GM21825 (cell line): ENCODE measurements around the gene RUNX2.
A peak's percentile ranks its signal among the peaks of the same experiment; 100 is the strongest.

ENCODE experiments used
- ATAC-seq: cut with Tn5 transposase; IDR thresholded peaks from one replicate; pipeline ENCODE4 v1.9.1; 2021; ENCODE audit warnings: mild to moderate bottlenecking, moderate library complexity; ENCODE audit not compliant: unreplicated experiment

Gene RUNX2

DNA sequence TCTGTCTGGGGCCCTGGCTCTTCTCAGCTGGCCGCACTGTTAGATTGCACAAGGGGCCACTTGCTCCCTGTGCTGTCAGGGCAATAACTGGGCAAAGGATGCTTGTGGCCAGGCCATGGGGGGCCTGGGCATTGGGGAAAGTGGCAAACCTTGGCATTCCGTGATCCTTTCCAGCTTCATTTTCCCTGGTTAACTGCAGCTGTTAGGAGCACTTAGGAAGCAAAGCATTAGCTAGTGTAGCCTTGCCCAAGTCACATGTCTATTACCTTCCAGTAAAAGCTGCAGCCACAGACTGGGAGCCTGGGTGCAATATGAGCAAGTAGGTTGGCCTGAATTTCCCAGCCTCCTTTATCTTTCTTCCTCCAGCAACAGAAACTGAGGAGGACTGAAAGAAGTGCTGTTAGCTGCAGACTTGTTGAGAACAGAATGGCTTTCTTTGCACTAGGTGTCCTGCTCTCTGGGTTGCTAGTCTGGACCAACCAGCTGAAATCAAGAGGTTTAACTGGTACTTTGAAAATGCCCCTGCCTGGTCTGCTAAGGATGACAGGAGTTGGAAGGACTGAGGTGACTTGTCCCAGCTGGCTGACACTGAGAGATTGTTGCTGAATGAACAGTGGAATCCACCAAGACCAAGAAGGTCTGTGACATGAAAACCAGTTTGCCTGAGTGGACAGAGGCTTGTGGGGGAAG, 361.9 kb downstream of the RUNX2 start:
- ATAC-seq = no peak

DNA sequence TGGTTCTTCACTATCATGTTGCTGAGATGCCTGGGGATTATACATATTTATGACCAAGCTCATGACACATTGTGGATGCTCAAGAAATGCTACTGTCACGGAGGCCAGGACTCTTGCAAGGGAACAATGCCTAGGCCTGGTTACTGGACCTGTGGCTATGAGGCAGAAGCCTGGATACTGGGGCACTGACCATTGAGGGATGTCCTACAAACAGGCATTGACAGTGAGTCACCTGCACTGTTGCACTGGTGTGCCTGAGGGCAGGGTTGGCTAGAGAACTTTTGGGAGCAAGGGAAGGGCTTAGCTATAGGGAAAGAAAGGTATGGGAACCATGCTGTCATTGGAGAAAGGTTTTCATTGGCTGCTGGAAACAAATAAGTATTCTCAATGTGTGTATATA, 362.7 kb downstream of the RUNX2 start:
- no peak for ATAC-seq

DNA sequence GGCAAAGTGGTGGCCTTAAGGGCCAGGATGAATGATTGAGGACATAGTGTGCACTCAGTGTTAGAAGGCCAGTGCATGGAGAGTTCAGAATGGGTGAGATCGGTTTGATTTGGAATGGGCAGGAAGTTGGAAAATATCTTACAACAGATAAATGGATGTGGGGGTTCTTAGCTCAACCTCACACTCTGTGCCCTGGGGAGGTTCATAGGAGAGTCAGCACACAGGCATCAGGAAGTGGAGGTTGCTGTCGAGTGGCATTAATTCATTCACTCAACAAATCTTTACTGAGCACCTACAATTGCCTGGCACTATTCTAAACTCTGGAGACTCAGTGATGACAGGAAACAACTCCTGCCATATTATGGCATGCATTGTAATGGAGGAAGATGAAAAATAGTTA, 363.3 kb downstream of the RUNX2 start:
- no peak for ATAC-seq

DNA sequence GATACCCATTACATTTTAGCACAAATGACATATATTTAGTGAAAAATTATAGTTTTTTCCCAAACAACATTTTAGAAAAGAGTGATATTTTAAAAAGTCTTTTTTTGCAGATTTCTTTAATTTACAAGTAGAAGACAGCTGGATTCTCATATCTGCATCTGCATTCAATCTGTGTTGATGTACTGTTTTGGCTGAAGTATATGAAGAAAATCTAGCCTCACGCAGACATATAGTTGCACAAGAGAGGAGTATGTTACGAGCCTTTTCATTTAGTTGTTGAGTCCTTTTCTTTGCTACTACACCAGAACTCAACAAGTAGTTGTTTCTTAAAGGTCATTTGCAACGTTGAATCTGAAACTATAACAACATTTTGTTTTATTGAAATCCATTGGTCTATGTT, 363.9 kb downstream of the RUNX2 start:
- ATAC-seq = no peak

DNA sequence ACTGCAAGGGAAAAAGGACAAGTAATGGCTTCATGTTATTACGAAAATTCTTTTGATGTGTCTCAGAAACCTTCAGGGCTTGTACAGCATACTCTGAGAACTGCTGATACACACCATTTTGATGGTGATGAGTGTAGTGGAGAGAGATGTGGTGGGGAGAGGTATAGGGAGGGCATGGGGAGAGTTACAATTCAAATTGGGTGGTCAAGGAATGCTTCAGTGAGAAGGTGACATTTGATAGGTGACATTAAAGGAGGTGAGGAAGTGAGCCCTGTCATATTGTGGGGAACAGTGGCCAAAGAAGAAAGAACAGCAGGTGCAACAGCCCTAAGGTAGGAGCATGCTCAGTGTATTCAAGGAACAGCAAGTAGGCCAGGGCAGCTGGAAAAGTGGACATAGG, 368.6 kb downstream of the RUNX2 start:
- no peak for ATAC-seq

DNA sequence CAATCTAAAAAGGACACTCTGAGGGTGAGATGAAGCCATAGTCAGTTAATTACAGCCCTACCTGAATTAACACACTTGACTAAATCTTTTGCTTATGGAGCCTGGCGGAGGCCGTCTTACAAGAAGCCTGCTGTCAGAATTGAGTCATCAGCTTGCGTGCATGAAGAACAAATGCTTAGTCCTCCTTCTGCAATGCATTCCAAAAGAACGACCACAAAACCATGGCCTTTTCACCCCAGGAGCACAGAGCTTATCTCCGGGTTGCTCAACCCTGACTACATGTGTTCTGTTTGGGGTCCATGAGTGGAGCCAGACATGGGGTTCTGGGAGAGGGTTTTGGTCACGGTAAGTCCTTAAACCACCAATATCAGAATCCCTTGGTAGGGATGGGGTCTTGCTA, 369.5 kb downstream of the RUNX2 start:
- ATAC-seq = no peak

DNA sequence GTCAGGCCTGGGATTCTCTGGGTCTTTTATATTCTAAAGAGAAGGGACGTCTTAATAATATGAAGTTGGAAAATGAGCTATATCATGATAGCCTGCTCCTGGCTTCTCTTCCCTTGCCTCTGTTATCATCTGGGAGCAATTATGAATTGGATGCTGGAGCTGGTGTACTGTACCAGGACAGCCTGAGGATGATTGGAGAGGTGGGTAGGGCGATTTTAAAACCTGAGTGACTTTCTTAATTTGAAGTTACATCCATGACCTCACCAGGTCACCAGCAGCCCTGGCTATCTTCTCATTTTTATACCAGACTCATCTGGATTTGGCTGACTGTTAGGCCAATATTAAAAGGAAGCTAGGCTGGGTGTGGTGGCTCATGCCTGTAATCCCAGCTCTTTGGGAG, 369.9 kb downstream of the RUNX2 start:
- ATAC-seq = no peak

DNA sequence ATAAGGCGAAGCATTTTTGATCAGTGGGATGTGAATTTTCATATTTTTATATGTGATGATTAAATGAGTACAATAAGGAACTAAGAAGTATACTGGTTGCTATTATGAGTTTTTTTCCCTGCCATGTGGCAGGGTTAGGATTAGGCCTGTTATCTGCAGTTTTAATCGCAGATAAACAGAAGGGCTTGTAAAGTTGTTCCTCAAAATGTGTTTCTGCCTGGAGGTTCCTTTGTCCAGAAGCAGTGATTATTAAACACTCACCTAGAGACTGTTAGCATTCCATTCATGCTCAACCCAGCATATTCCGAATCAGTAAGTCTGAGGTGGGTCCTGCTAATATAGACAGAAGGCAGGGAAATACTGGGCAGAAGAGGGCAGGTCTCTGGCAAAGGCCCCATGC, 371.5 kb downstream of the RUNX2 start:
- no peak for ATAC-seq

DNA sequence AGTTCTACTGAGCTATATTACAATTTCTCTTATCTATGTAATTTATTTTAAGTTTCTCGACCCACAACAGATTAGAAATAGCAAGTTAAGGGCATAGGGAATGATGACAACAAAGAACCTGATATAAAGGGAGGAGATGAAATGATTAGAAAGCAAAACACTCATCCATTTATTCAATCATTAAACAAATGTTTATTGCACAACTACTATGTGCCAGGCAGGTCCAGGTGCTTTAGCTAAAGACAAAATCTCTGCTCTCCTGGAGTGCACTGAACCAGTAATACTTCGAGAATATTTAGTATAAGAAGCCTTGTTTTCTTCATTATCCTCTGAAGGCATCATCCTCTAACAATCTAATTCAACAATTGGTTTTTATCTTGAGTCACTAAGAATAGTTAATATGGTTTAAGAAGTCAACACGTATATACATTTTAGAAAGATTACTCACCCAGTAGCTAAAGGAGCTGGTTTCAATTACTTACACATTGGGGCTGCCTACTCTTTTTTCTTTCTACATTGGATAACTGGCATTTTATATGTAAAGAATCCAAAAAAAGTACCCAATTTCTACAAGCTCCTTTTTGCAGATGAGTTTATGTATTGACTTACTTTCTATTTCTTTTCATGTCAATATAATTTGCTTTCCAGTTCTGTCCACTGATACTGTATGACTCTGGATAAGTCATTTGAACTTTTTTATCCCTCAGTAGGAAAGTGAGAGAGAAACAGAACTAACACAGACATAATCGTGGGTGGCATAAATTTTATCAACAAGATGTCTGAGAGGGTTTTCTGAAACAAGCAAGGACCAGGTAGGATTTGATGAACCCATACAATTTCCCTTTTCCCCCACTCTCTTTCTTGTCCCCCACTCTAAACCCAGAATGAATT, 375.0 kb downstream of the RUNX2 start:
- no peak for ATAC-seq

DNA sequence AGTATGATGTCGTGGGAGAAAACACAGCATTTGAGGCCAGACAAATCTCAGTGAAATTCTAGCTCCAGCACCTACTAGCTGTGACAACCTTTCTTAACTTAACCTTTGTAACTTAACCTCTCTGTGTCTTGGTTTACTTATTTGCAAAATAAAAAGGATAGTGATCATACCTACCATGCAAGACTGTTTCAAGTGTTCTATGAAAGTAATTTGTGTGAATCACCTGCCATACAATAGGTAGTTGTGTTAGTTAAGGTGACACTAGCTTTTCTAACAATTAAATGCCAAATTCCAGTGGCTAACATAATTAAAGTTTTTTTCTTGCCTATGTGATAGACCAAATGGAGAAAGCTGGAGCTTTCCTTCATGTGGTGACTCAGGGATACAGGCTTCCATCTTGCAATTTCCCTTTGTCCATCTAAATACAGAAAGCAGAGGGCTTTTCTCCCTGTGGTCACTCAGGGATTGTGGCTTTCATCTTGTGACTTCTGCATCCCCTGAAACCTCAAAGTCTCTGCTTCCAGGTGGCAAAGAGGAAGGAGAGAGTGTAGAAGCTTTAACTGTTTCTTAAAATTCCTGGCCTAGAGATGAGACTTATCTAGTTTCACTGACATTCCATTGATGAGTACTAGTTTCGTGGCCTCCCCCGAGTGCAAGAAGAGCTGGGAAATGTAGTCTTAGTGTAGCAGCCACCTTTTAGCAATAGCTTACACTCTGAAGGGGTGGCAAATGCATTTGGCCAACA, 376.1 kb downstream of the RUNX2 start:
- no peak for ATAC-seq

DNA sequence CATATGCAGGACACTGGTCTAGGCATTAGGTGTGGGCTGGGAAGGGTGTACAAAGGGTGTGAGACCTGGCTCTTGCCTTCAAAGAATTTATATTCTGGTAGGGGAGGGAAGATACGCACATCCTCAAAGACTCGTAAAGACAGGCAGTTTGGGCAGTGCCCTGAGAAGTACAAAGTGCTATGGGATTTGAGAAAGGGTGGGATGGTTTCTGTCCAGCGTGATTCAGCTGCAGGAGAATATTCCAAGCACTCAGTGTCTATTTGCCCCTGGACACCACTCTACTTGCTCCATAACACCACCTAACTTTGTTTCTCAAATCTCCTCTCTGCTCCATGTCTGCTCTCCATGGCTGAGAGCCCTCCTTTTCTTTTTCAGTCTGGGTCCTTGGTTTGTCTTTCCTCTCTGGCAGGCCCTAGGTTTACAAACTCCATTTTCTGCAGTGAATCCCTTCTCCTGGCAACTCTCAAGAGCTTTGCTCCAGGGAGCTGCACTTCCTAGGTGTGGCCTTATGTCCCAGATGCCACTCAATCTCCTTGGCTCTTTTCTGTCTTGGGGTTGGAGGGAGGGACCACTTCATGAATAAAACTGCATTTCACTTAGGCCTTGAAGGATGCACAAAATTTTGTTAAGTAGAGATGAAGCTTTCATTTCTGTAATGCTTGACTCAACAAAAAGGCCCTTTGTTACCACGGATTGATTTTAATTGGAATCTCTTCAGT, 377.2 kb downstream of the RUNX2 start:
- ATAC-seq = no peak

DNA sequence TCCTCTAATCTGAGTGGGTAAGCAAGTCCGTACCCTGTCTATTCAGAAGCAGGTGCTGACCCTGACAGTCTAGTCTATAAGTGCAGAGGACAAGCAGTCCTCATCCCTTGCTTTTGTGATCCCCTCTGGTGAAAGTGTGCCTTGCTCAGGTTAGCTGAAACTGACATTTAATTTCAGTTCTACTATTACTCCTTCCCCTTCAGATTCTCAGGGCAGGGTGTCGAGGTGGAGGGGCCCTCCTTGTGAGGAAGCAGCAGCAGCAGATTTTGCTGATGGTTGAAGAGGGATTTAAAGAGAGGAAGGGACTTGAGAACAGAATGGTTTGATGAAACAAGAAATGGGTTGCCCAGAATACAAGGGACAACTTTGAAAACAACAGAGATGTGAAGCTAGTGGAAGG, 378.2 kb downstream of the RUNX2 start:
- peak; percentile 37 for ATAC-seq

DNA sequence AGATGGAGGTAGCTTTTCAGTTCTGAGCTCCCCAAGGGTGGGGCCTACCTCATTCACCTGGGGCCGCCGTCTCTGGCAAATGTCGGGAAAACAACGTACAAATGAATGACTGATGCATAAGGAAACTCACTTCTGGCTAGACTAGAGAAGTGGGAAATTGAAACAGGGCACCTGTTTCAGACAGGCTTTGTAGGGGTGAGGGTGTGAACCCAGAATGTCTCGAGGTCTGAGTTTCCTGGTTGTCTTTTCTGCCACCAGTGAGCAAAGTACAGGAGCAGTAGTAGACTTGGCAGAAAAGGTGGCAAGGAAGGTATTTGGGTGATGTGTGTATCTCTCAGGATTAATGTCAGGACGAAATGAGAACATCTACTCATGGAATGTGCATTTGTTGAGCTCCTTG, 379.0 kb downstream of the RUNX2 start:
- no peak for ATAC-seq

DNA sequence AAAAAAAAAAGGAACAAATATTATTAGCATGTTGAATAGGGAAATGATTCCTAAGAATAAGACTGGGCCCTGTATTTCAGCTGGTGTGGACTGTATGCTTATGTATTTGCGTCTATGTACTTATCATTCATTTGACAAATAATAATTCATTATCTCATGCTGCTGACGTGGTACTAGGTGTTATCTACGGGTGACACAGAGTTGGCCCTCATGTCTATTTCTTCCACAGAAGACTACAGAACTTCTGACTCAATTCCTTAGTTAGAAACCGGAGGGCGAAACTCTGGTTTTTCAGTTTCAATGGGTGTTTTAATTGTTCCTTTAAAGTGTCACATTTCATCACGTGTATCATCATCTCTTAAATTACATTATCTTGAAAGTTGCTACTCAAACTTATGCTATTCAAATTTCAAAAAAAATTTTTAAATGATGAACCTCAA, 381.7 kb downstream of the RUNX2 start:
- peak; percentile 58 for ATAC-seq

DNA sequence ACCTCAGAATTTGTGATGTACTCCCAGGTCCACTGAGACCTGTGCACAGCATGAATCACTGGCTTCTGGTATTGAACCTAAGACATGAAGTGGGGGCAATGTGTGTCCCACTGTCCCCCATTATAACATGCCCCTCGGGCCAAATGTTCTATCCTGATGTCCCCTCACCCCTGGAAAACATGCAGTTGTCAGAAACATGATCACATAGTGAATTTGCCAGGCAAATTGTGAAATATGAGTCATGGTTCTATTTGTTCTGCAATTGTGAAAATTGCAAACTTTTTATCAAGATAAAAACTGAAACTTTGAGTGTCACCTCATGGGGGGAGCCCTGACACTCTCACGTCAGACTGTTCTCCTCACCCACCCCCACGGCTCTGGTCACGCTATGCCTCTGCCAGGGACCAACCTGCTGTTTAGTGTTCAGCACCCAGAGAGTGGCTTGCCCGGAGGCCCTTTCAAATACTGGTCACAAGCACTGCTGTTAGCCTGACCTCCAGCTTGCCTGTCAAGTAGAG, 382.2 kb downstream of the RUNX2 start:
- ATAC-seq = peak; percentile 78

DNA sequence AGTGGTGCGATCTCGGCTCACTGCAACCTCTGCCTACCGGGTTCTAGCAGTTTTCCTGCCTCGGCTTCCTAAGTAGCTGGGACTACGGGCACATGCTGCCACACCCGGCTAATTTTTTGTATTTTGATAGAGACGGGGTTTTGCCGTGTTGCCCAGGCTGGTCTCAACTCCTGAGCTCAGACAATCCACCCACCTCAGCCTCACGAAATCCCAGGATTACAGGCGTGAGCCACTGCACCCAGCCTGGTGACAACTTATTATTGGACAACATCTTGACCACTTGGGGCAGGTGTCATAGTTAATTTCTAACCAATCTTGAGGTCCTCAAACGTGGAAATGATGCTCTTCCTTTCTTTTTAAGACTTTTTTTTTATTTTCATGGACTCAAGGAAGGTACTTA, 383.9 kb downstream of the RUNX2 start:
- no peak for ATAC-seq

DNA sequence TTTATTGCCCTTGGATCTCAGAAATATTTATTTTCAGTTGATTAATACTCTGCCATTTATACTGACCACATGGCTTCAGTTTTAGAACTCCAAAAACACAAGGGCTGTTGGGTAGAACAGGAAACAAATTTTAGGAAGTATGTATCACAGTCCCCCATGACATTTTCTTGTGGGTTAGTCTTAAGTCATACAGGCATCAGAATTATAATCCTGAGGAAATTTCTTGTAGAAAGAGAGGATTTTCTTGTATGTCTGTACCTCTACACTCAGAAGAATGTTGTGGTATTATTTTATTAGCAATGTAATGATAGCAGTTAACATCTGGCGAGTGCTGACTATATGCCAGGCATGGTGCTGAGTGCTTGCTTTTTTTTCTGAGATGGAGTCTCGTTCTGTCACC, 384.7 kb downstream of the RUNX2 start:
- no peak for ATAC-seq
